ENCODE results near the gene AADACL3. TPM values are rescaled to one million over a fixed set of nuclear protein-coding genes. Genes with fewer than 3 reads are reported as not detected.
"Not testable (repeated sequence)": the region's sequence is repeated elsewhere in the genome, so short reads cannot be mapped to it uniquely, and the experiment has no call there.

Gene AADACL3
- total RNA-seq, 6 experiments from 2014 or later, result not detected

DNA sequence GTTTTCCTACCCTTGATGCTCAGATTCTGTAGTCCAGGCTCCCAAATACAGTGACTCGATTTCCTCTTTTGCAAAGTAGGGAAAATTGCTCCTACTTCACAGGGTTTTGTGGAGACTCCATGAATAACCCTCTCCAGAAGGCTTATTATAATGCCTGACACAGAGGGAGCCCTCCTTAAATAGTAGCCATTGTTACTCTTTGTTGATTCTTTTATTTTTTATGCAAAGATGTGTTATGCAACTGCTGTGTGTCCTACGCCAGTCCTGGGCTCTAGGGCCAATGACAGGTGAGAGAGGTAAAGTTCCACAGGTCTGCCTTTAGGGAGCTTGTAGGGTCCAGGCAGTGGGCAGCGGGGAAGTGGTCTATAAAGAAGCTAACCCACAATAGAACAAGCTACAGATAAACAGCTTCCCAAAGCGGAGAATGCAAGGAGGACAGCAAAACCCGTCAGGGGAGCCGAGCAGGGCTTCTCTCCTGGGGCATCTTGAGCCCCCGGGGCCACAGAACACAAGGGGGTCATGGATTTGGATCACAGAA is 1.5 kb downstream of the AADACL3 start:
- peaks cover 0 to 5% (median 0%) of the 10 kb centered on the region in 4 donors for H3K4me1 ChIP-seq
- H3K27ac ChIP-seq, result no peak overlapping the region
- no peak overlapping the region for H3K4me3 ChIP-seq
- no peak for DNase-seq
- no peak for TF ChIP-seq POLR2A (IDR thresholded peaks at IDR 0.05)
- TF ChIP-seq, protein P1, sequence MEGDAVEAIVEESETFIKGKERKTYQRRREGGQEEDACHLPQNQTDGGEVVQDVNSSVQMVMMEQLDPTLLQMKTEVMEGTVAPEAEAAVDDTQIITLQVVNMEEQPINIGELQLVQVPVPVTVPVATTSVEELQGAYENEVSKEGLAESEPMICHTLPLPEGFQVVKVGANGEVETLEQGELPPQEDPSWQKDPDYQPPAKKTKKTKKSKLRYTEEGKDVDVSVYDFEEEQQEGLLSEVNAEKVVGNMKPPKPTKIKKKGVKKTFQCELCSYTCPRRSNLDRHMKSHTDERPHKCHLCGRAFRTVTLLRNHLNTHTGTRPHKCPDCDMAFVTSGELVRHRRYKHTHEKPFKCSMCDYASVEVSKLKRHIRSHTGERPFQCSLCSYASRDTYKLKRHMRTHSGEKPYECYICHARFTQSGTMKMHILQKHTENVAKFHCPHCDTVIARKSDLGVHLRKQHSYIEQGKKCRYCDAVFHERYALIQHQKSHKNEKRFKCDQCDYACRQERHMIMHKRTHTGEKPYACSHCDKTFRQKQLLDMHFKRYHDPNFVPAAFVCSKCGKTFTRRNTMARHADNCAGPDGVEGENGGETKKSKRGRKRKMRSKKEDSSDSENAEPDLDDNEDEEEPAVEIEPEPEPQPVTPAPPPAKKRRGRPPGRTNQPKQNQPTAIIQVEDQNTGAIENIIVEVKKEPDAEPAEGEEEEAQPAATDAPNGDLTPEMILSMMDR (IDR thresholded peaks at IDR 0.05), result no peak
- no peaks in the 10 kb centered on the region for H3K27me3 ChIP-seq
- no peaks in the 10 kb centered on the region for H3K9me3 ChIP-seq
- intact Hi-C loops (cut with DNase I), result no loop called here
- WGBS (ENCODE audit: insufficient coverage, low coverage, low lambda C conversion rate, missing lambda C conversion rate), result 47% methylated on average over 3 of the region's 7 CpGs
- no peaks in the 10 kb centered on the region for H3K36me3 ChIP-seq
- no peak for ATAC-seq

DNA sequence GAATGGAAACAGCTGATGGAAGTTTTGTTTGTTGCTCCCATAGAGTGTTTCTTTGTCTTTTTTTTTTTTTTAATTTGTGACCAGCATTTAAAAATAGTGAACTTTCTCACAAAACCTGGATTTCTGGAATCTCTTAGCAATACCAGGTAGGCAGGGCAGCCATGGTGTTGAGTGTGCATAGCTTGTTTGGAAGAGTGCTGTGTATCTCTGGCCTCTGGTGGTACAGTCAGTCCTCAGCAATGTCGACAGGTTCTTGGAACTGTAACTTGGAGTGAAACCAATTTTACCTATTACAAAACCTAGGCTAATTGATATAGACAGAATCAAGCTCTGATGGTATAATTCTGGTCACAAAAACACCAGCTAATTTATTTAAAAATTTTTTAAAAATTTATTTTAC is 6.7 kb downstream of the AADACL3 start:
- no peaks in the 10 kb centered on the region for H3K4me1 ChIP-seq
- WGBS (ENCODE audit: insufficient coverage, low coverage, low lambda C conversion rate, missing lambda C conversion rate), result 21% methylated on average over 1 of the region's 1 CpG
- no peak overlapping the region for H3K4me3 ChIP-seq
- no peaks in the 10 kb centered on the region for H3K9me3 ChIP-seq
- ATAC-seq (peak in 2 of 4 donors; percentile 35 to 60), DNase-seq (no peak)
- H3K27me3 ChIP-seq, result no peaks in the 10 kb centered on the region
- no peak overlapping the region for H3K27ac ChIP-seq
- no peaks in the 10 kb centered on the region for H3K36me3 ChIP-seq
- TF ChIP-seq, protein P1 (IDR thresholded peaks at IDR 0.05), result no peak
- TF ChIP-seq POLR2A (IDR thresholded peaks at IDR 0.05), result no peak
- intact Hi-C loops (cut with DNase I), result no loop called here

DNA sequence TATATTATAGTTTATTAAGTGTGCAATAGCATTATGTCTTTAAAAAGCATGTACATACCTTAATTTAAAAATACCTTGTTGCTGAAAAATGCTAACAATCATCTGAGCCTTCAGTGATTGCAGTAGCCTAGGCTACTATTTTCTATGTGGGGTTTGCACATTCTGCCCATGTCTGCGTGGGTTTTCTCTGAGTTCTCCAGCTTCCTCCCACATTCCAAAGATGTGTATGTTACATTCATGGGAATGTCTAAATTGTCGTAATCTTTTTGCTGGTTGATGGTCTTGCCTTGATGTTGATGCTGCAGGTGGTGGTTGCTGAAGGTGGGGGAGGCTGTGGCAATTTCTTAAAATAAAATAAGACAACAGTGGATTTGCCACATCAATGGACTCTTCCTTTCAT is 12.5 kb downstream of the AADACL3 start:
- Histone ChIP-seq H3K4me3 (no peak overlapping the region), H3K27ac (no peak overlapping the region), H3K4me1 (no peaks in the 10 kb centered on the region), H3K27me3 (no peaks in the 10 kb centered on the region), H3K36me3 (no peaks in the 10 kb centered on the region), H3K9me3 (no peaks in the 10 kb centered on the region)
- TF ChIP-seq, protein P1 (IDR thresholded peaks at IDR 0.05), result no peak
- TF ChIP-seq POLR2A (IDR thresholded peaks at IDR 0.05), result no peak
- ATAC-seq (no peak), DNase-seq (no peak)
- WGBS (ENCODE audit: insufficient coverage, low coverage, low lambda C conversion rate, missing lambda C conversion rate), result 64% methylated on average over 2 of the region's 2 CpGs
- intact Hi-C loops (cut with DNase I), result no loop called here

DNA sequence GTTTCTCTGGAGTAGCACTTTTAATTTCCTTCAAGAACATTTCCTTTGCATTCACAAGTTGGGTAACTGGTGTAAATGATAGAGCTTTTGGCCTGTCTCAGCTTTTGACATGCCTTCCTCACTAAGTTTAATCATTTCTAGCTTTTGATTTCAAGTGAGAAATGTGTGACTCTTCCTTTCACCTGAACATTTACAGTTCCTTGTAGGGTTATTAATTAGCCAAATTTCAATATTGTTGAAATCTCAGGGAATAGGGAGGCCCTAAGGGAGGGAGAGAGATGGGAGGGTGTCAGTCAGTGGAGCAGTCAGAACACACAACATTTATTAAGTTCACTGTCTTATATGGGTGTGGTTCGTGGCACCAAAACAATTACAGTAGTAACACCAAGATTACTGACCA is 14.2 kb downstream of the AADACL3 start:
- H3K27me3 ChIP-seq, result no peaks in the 10 kb centered on the region
- no peak overlapping the region for H3K4me3 ChIP-seq
- ATAC-seq (no peak), DNase-seq (no peak)
- intact Hi-C loops (cut with DNase I), result no loop called here
- no peaks in the 10 kb centered on the region for H3K9me3 ChIP-seq
- H3K36me3 ChIP-seq, result no peaks in the 10 kb centered on the region
- H3K4me1 ChIP-seq, result no peaks in the 10 kb centered on the region
- no peak overlapping the region for H3K27ac ChIP-seq
- 50% methylated on average over 1 of the region's 1 CpG for WGBS (ENCODE audit: insufficient coverage, low coverage, low lambda C conversion rate, missing lambda C conversion rate)
- no peak for TF ChIP-seq POLR2A (IDR thresholded peaks at IDR 0.05)
- TF ChIP-seq, protein P1 (IDR thresholded peaks at IDR 0.05), result no peak

DNA sequence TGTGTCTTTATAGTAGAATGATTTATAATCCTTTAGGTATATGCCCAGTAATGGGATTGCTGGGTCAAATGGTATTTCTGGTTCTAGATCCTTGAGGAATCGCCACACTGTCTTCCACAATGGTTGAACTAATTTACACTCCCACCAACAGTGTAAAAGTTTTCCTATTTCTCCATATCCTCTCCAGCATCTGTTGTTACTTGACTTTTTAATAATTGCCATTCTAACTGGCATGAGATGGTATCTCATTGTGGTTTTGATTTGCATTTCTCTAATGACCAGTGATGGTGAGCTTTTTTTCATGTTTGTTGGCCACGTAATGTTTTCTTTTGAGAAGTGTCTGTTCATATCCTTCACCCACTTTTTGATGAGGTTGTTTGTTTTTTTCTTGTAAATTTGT is 15.2 kb downstream of the AADACL3 start:
- ATAC-seq; intact Hi-C loops (cut with DNase I); H3K27ac ChIP-seq; DNase-seq; H3K36me3 ChIP-seq; H3K27me3 ChIP-seq; H3K4me3 ChIP-seq; H3K9me3 ChIP-seq; H3K4me1 ChIP-seq: not testable (repeated sequence)
- 34% methylated on average over 2 of the region's 2 CpGs for WGBS (ENCODE audit: insufficient coverage, low coverage, low lambda C conversion rate, missing lambda C conversion rate)
